DOHH2 (cell line): ENCODE results near the gene SORBS1.

Source experiments
- H3F3A ChIP-seq: fragments of 200-600 bp; sonication (generic), shearing (Covaris generic); 2 replicates; pipeline ENCODE4 v1.6.0; 2016; ENCODE audit warnings: antibody characterized with exemption, mild to moderate bottlenecking; ENCODE audit not compliant: control insufficient read depth, insufficient read depth
- H3K27ac ChIP-seq: fragments of 200-600 bp; sonication (generic); 2 replicates; pipeline ENCODE4 v1.5.1; 2014; ENCODE audit warnings: low read depth, mild to moderate bottlenecking, low read length, moderate library complexity
- H3K27me3 ChIP-seq: fragments of 200-600 bp; sonication (generic); 2 replicates; pipeline ENCODE4 v1.6.1; 2014; ENCODE audit warnings: mild to moderate bottlenecking, low read length, mixed read lengths; ENCODE audit not compliant: control insufficient read depth
- H3K36me3 ChIP-seq: fragments of 200-600 bp; sonication (generic); 2 replicates; pipeline ENCODE4 v1.6.1; 2014; ENCODE audit warnings: mild to moderate bottlenecking, low read length, moderate library complexity, mixed read lengths; ENCODE audit not compliant: control insufficient read depth
- H3K4me1 ChIP-seq: fragments of 200-600 bp; sonication (generic); 2 replicates; pipeline ENCODE4 v1.6.1; 2014; ENCODE audit warnings: mild to moderate bottlenecking, low read length, mixed read lengths; ENCODE audit not compliant: control insufficient read depth
- H3K4me2 ChIP-seq: fragments of 200-600 bp; sonication (generic); 2 replicates; pipeline ENCODE4 v1.6.0; 2014; ENCODE audit warnings: mild to moderate bottlenecking, low read length, moderate library complexity
- H3K4me3 ChIP-seq: fragments of 200-600 bp; sonication (generic); 2 replicates; pipeline ENCODE4 v1.5.1; 2014; ENCODE audit warnings: mild to moderate bottlenecking, low read length, mixed read lengths
- H3K79me2 ChIP-seq: fragments of 200-600 bp; sonication (generic); 2 replicates; pipeline ENCODE4 v1.6.1; 2014; ENCODE audit warnings: mild to moderate bottlenecking, low read length, mixed read lengths; ENCODE audit not compliant: control insufficient read depth
- H3K9me2 ChIP-seq: fragments of 200-600 bp; sonication (generic); replicated peaks from 2 replicates; pipeline ENCODE4 v1.6.1; 2014; ENCODE audit warnings: mild to moderate bottlenecking, low read length, mixed read lengths; ENCODE audit not compliant: control insufficient read depth
- H3K9me3 ChIP-seq: fragments of 200-600 bp; sonication (generic); 2 replicates; pipeline ENCODE4 v1.6.1; 2014; ENCODE audit warnings: antibody characterized with exemption, low read length, mixed read lengths; ENCODE audit not compliant: control insufficient read depth, insufficient read depth
- H4K20me1 ChIP-seq: fragments of 200-600 bp; sonication (generic); 2 replicates; pipeline ENCODE4 v1.6.0; 2014; ENCODE audit warnings: low read depth, mild to moderate bottlenecking, antibody characterized with exemption, low read length, moderate library complexity; ENCODE audit not compliant: control insufficient read depth, insufficient read depth
- EZH2phosphoT487 ChIP-seq: fragments of 200-600 bp; sonication (generic); IDR thresholded peaks from 2 replicates; pipeline ENCODE4 v1.6.1; 2017; ENCODE audit warnings: borderline replicate concordance, mild to moderate bottlenecking, antibody characterized with exemption, low read length, moderate library complexity, mixed read lengths
- TF ChIP-seq, protein P1 (sequence below): fragments of 200-600 bp; sonication (generic); IDR thresholded peaks from one replicate; pipeline ENCODE4 v1.5.1; 2014; ENCODE audit warnings: antibody characterized with exemption, mild to moderate bottlenecking, low read depth, low read length; ENCODE audit not compliant: poor library complexity, severe bottlenecking

The SORBS1 gene

GRCh38 chr10:95505084-95505610, 56.0 kb downstream of the SORBS1 start:
- Histone ChIP-seq H3K36me3 (no peaks in the 10 kb centered on the region), H4K20me1 (no peaks in the 10 kb centered on the region), H3K4me1 (no peaks in the 10 kb centered on the region), H3K27me3 (0 out of 2 replicates have a peak, but pooled peaks cover 3% of the 10 kb centered on the region), H3F3A (no peaks in the 10 kb centered on the region), H3K9me3 (no peaks in the 10 kb centered on the region), H3K4me2 (no peak overlapping the region), H3K79me2 (no peaks in the 10 kb centered on the region), H3K9me2 (no peaks in the 10 kb centered on the region), H3K4me3 (no peak overlapping the region), H3K27ac (no peak overlapping the region)
- no peak for TF ChIP-seq EZH2phosphoT487
- TF ChIP-seq, protein P1, sequence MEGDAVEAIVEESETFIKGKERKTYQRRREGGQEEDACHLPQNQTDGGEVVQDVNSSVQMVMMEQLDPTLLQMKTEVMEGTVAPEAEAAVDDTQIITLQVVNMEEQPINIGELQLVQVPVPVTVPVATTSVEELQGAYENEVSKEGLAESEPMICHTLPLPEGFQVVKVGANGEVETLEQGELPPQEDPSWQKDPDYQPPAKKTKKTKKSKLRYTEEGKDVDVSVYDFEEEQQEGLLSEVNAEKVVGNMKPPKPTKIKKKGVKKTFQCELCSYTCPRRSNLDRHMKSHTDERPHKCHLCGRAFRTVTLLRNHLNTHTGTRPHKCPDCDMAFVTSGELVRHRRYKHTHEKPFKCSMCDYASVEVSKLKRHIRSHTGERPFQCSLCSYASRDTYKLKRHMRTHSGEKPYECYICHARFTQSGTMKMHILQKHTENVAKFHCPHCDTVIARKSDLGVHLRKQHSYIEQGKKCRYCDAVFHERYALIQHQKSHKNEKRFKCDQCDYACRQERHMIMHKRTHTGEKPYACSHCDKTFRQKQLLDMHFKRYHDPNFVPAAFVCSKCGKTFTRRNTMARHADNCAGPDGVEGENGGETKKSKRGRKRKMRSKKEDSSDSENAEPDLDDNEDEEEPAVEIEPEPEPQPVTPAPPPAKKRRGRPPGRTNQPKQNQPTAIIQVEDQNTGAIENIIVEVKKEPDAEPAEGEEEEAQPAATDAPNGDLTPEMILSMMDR = no peak

DNA sequence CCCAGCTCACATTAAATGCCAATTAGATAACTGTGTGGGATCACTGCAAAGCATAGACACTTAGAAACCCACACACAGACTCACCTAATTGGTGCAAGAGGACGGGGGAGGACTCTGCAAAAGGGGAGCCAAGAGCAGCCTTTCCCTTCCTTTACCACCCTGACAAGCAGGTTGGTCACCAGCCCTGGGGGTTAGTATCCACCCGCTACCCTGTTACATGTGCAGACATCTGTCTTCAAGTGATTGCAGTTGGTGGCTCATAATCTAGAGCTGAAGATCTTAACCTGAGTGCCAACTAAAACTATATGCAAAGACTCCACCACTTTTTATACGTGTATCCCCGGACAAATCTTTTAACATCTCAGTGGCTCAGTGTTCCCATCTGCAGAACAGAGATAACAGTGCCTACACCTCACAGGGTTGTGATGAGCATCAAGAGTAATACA, 56.9 kb downstream of the SORBS1 start:
- no peaks in the 10 kb centered on the region for H3F3A ChIP-seq
- no peak overlapping the region for H3K4me3 ChIP-seq
- H3K4me2 ChIP-seq = no peak overlapping the region
- H3K4me1 ChIP-seq = no peaks in the 10 kb centered on the region
- no peak for TF ChIP-seq EZH2phosphoT487
- TF ChIP-seq, protein P1 = no peak
- H3K27ac ChIP-seq = no peak overlapping the region
- H3K9me2 ChIP-seq = no peaks in the 10 kb centered on the region
- no peaks in the 10 kb centered on the region for H3K36me3 ChIP-seq
- H3K27me3 ChIP-seq = 0 out of 2 replicates have a peak, but pooled peaks cover 3% of the 10 kb centered on the region
- no peaks in the 10 kb centered on the region for H4K20me1 ChIP-seq
- H3K9me3 ChIP-seq = no peaks in the 10 kb centered on the region
- no peaks in the 10 kb centered on the region for H3K79me2 ChIP-seq

GRCh38 chr10:95503526-95503925, 57.6 kb downstream of the SORBS1 start:
- H4K20me1 ChIP-seq = no peaks in the 10 kb centered on the region
- no peaks in the 10 kb centered on the region for H3K9me3 ChIP-seq
- no peak overlapping the region for H3K27ac ChIP-seq
- H3F3A ChIP-seq = no peaks in the 10 kb centered on the region
- H3K27me3 ChIP-seq = no peaks in the 10 kb centered on the region
- no peak overlapping the region for H3K4me2 ChIP-seq
- H3K4me1 ChIP-seq = no peaks in the 10 kb centered on the region
- H3K4me3 ChIP-seq = no peak overlapping the region
- TF ChIP-seq, protein P1 = no peak
- TF ChIP-seq EZH2phosphoT487 = no peak
- no peaks in the 10 kb centered on the region for H3K9me2 ChIP-seq
- no peaks in the 10 kb centered on the region for H3K79me2 ChIP-seq
- no peaks in the 10 kb centered on the region for H3K36me3 ChIP-seq
